ENCODE measurements around the gene PMF1. TPM values are rescaled to one million over a fixed set of nuclear protein-coding genes. Genes with fewer than 3 reads are reported as not detected.

Gene PMF1
- total and polyA plus RNA-seq, 2 experiments from 2014 or later: 44.4 to 47.7 TPM

- Histone ChIP-seq H3K9me2 (ENCODE audit: insufficient read depth) (no peaks in the 10 kb centered on the region), H4K20me1 (ENCODE audit: insufficient read depth) (0 out of 2 replicates have a peak, but pooled peaks cover 2% of the 10 kb centered on the region), H3K36me3 (ENCODE audit: low read depth) (peaks cover 5% of the 10 kb centered on the region), H3K4me2 (ENCODE audit: unreplicated experiment) (peak overlapping the region; percentile 50), H3K9ac (no peak overlapping the region), H3K4me3 (no peak overlapping the region), H3F3A (ENCODE audit: insufficient read depth) (peaks cover 10% of the 10 kb centered on the region; the same call in 1 of the 2 replicates), H3K27me3 (replicated peaks; ENCODE audit: insufficient read depth) (no peaks in the 10 kb centered on the region), H3K27ac (no peak overlapping the region; the same call in 1 of the 2 replicates), H2AFZ (no peak overlapping the region), H3K9me3 (ENCODE audit: low read depth) (no peaks in the 10 kb centered on the region), H3K79me2 (ENCODE audit: insufficient read depth) (peaks cover 78% of the 10 kb centered on the region), H3K4me1 (ENCODE audit: insufficient read depth) (peaks cover 10% of the 10 kb centered on the region)
- TF ChIP-seq EZH2 (IDR thresholded peaks at IDR 0.05; ENCODE audit: insufficient read depth, poor library complexity, severe bottlenecking): no peak
- TF ChIP-seq EZH2phosphoT487 (IDR thresholded peaks at IDR 0.05; ENCODE audit: insufficient read depth, low read depth): no peak
- DNase-seq: peak; percentile 58
- in situ Hi-C loops (cut with MboI): no loop called here
Observed at GRCh38 chr1:156203331-156203730, 9.5 kb upstream of the PMF1 start.

DNA sequence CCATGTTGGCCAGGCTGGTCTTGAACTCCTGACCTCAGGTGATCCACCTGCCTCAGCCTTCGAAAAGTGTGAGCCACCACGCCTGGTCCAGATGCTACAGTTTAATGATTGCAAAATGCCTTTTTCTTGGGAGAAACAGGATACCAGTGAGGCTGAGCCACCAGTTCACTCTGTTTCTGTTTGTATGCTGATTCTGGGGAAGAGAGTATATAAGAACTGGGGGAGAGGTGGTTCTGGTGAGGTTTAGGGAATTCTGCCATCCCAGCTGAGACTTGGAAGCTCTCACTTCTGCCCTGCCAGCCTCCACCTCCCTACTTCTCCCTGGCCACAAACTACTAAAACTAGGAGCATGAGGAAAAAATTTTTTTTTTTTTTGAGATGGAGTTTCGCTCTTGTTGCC, 8.1 kb upstream of the PMF1 start:
- H4K20me1 ChIP-seq (ENCODE audit: insufficient read depth): no peaks in the 10 kb centered on the region
- no peak overlapping the region for H3K9ac ChIP-seq
- peaks cover 10% of the 10 kb centered on the region; the same call in 1 of the 2 replicates for H3F3A ChIP-seq (ENCODE audit: insufficient read depth)
- H2AFZ ChIP-seq: no peak overlapping the region
- no peak overlapping the region for H3K27ac ChIP-seq
- DNase-seq: no peak
- 96 to 97% methylated on average over 3 of the region's 3 CpGs for WGBS, 2 experiments (ENCODE audit: low coverage in 1 of 2, low lambda C conversion rate in 2 of 2, missing lambda C conversion rate in 2 of 2)
- no peaks in the 10 kb centered on the region for H3K9me3 ChIP-seq (ENCODE audit: low read depth)
- H3K27me3 ChIP-seq (replicated peaks; ENCODE audit: insufficient read depth): no peaks in the 10 kb centered on the region
- no peak for TF ChIP-seq EZH2phosphoT487 (IDR thresholded peaks at IDR 0.05; ENCODE audit: insufficient read depth, low read depth)
- no peak for TF ChIP-seq EZH2 (IDR thresholded peaks at IDR 0.05; ENCODE audit: insufficient read depth, poor library complexity, severe bottlenecking)
- no peak overlapping the region for H3K4me3 ChIP-seq
- H3K79me2 ChIP-seq (ENCODE audit: insufficient read depth): peaks cover 71% of the 10 kb centered on the region
- in situ Hi-C loops (cut with MboI): no loop called here
- peaks cover 10% of the 10 kb centered on the region for H3K4me1 ChIP-seq (ENCODE audit: insufficient read depth)
- no peak overlapping the region for H3K4me2 ChIP-seq (ENCODE audit: unreplicated experiment)
- H3K9me2 ChIP-seq (ENCODE audit: insufficient read depth): no peaks in the 10 kb centered on the region
- peaks cover 5% of the 10 kb centered on the region for H3K36me3 ChIP-seq (ENCODE audit: low read depth)

- H3F3A ChIP-seq (ENCODE audit: insufficient read depth): peaks cover 10% of the 10 kb centered on the region
- peaks cover 14% of the 10 kb centered on the region for H3K4me1 ChIP-seq (ENCODE audit: insufficient read depth)
- H2AFZ ChIP-seq: no peak overlapping the region
- DNase-seq: no peak
- no peaks in the 10 kb centered on the region for H3K9me2 ChIP-seq (ENCODE audit: insufficient read depth)
- H3K9me3 ChIP-seq (ENCODE audit: low read depth): no peaks in the 10 kb centered on the region
- H3K4me2 ChIP-seq (ENCODE audit: unreplicated experiment): no peak overlapping the region
- 96 to 98% methylated on average over 3 of the region's 3 CpGs for WGBS, 2 experiments (ENCODE audit: low coverage in 1 of 2, low lambda C conversion rate in 2 of 2, missing lambda C conversion rate in 2 of 2)
- H3K36me3 ChIP-seq (ENCODE audit: low read depth): peaks cover 5% of the 10 kb centered on the region
- H3K27ac ChIP-seq: no peak overlapping the region
- H3K9ac ChIP-seq: no peak overlapping the region
- in situ Hi-C loops (cut with MboI): no loop called here
- H3K27me3 ChIP-seq (replicated peaks; ENCODE audit: insufficient read depth): no peaks in the 10 kb centered on the region
- no peak overlapping the region for H3K4me3 ChIP-seq
- TF ChIP-seq EZH2 (IDR thresholded peaks at IDR 0.05; ENCODE audit: insufficient read depth, poor library complexity, severe bottlenecking): no peak
- TF ChIP-seq EZH2phosphoT487 (IDR thresholded peaks at IDR 0.05; ENCODE audit: insufficient read depth, low read depth): no peak
- H3K79me2 ChIP-seq (ENCODE audit: insufficient read depth): peaks cover 42% of the 10 kb centered on the region
- H4K20me1 ChIP-seq (ENCODE audit: insufficient read depth): no peaks in the 10 kb centered on the region
Observed at GRCh38 chr1:156211243-156211642, 1.6 kb upstream of the PMF1 start.

GRCh38 chr1:156212130-156212529, 677 bp upstream of the PMF1 start:
- Histone ChIP-seq H4K20me1 (ENCODE audit: insufficient read depth) (no peaks in the 10 kb centered on the region), H3K36me3 (ENCODE audit: low read depth) (no peaks in the 10 kb centered on the region; the same call in 1 of the 2 replicates), H3K27ac (peak overlapping the region; percentile 91), H3K27me3 (replicated peaks; ENCODE audit: insufficient read depth) (no peaks in the 10 kb centered on the region), H3K4me2 (ENCODE audit: unreplicated experiment) (peak overlapping the region; percentile 100), H3K4me1 (ENCODE audit: insufficient read depth) (peaks cover 14% of the 10 kb centered on the region), H3K9me3 (ENCODE audit: low read depth) (no peaks in the 10 kb centered on the region), H3K9ac (peak overlapping the region; percentile 94), H3K9me2 (ENCODE audit: insufficient read depth) (no peaks in the 10 kb centered on the region), H3F3A (ENCODE audit: insufficient read depth) (peaks cover 10% of the 10 kb centered on the region), H2AFZ (peak overlapping the region; percentile 83), H3K4me3 (peak overlapping the region; percentile 93), H3K79me2 (ENCODE audit: insufficient read depth) (peaks cover 36% of the 10 kb centered on the region)
- 93% methylated on average over 9 of the region's 9 CpGs for WGBS, 2 experiments (ENCODE audit: low coverage in 1 of 2, low lambda C conversion rate in 2 of 2, missing lambda C conversion rate in 2 of 2)
- no peak for TF ChIP-seq EZH2 (IDR thresholded peaks at IDR 0.05; ENCODE audit: insufficient read depth, poor library complexity, severe bottlenecking)
- TF ChIP-seq EZH2phosphoT487 (IDR thresholded peaks at IDR 0.05; ENCODE audit: insufficient read depth, low read depth): no peak
- DNase-seq: no peak
- in situ Hi-C loops (cut with MboI): no loop called here

- TF ChIP-seq EZH2phosphoT487 (IDR thresholded peaks at IDR 0.05; ENCODE audit: insufficient read depth, low read depth) (no peak), EZH2 (IDR thresholded peaks at IDR 0.05; ENCODE audit: insufficient read depth, poor library complexity, severe bottlenecking) (no peak)
- Histone ChIP-seq H3K4me2 (ENCODE audit: unreplicated experiment) (peak overlapping the region; percentile 100), H3K9ac (peak overlapping the region; percentile 94), H3K79me2 (ENCODE audit: insufficient read depth) (peaks cover 34% of the 10 kb centered on the region), H3K9me3 (ENCODE audit: low read depth) (no peaks in the 10 kb centered on the region), H2AFZ (peak overlapping the region; percentile 83), H4K20me1 (ENCODE audit: insufficient read depth) (no peaks in the 10 kb centered on the region), H3K27ac (peak overlapping the region; percentile 91), H3K9me2 (ENCODE audit: insufficient read depth) (no peaks in the 10 kb centered on the region), H3K27me3 (replicated peaks; ENCODE audit: insufficient read depth) (no peaks in the 10 kb centered on the region), H3F3A (ENCODE audit: insufficient read depth) (peaks cover 25% of the 10 kb centered on the region), H3K36me3 (ENCODE audit: low read depth) (no peaks in the 10 kb centered on the region; the same call in 1 of the 2 replicates), H3K4me3 (peak overlapping the region; percentile 93), H3K4me1 (ENCODE audit: insufficient read depth) (peaks cover 28% of the 10 kb centered on the region)
- in situ Hi-C loops (cut with MboI): no loop called here
- no peak for DNase-seq
- 13% methylated on average over 11 of the region's 11 CpGs for WGBS, 2 experiments (ENCODE audit: low coverage in 1 of 2, low lambda C conversion rate in 2 of 2, missing lambda C conversion rate in 2 of 2)
Observed at GRCh38 chr1:156213644-156213966, 798 bp downstream of the PMF1 start.

Measured in GM23248 (cell line).